GM18868 (cell line): Measurements from ENCODE around the gene NDFIP2.

ENCODE experiments used
- ATAC-seq: cut with Tn5 transposase; IDR thresholded peaks from one replicate; pipeline ENCODE4 v1.9.1; 2021; ENCODE audit warnings: mild to moderate bottlenecking, moderate library complexity; ENCODE audit not compliant: unreplicated experiment

The NDFIP2 gene

DNA sequence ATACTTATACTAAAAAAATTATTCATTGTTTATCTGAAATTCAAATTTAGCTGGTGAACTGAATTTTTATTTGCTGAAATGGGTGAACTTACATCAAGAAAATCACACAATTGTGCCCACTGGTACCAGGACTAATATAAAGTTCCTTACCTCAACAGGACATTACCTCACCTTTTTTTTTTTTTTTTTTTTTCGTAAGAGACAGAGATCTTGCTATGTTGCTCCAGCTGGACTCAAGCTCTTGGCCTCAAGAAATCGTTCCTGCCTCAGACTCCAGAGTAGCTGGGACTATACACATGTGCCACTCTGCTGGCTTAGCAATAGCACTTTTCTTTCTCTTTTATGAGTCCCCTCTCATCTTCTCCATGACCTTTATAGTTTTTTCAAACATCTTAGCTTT is 22.5 kb upstream of the NDFIP2 start:
- no peak for ATAC-seq

DNA sequence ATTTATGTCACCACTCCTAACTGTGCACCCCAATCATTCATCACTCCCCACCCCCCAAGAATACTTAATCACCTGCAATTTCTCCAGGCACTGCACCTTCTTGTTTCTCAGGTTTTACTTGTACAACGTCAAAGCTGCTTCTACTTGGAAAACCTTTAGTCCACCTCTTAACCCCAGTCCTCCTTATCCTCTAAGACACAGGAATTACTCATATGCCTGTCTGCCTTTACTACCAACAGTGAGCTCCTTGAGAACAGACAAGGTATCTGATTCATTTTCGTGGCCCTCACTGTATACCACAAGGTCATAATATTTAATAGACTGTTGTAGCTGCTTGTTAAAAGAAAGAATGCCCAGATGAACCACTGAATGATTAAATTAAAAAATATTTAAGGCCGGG is 21.0 kb upstream of the NDFIP2 start:
- ATAC-seq, result no peak

DNA sequence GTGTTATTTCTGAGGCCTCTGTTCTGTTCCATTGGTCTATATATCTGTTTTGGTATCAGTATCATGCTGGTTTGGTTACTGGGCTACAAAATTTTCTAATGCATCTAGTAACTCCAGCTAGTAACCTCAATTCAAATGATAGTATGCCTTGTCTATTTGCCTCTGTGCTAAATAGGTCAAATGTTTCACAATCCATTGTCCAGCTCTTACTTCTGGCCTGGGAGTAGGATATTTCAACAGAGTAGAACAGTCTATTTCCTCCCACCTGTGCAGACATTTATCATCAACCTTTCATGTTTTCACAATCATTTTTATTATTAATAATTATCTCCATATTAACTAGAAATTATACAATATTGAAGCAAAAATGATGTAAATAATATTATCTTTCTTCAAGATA is 18.1 kb upstream of the NDFIP2 start:
- no peak for ATAC-seq

DNA sequence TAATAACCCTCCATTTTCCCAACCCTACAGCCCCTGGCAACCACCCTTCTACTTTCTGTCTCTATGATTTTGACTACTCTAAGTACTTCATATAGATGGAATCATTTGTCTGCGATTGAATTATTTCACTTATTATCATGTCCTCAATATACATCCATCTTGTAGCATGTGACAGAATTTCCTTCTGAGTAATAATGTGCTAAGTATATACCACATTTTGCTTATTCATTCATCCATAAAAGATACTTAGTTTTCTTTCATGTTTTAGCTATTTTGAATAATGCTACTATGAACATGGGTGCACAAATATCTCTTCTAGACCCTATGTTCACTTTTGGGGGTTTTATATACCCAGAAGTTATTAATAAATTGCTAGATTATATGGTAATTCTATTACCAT is 17.4 kb upstream of the NDFIP2 start:
- ATAC-seq, result no peak

DNA sequence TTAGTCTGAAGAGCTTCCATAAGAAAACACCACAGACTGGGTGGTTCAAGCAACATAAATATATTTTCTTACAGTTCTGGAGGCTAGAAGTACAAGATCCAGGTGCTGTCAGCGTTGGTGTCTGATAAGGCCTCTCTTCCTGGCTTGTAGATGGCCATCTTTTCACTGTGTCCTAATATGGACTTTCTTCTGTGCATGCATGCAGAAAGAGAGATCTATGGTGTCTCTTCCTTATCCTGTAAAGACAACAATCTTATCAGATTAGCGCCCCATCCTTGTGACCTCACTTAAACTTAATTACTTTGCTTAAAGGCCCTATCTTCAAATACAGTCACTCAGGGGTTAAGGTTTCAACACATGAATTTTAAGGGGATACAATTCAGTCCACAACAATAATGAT is 14.1 kb upstream of the NDFIP2 start:
- no peak for ATAC-seq

DNA sequence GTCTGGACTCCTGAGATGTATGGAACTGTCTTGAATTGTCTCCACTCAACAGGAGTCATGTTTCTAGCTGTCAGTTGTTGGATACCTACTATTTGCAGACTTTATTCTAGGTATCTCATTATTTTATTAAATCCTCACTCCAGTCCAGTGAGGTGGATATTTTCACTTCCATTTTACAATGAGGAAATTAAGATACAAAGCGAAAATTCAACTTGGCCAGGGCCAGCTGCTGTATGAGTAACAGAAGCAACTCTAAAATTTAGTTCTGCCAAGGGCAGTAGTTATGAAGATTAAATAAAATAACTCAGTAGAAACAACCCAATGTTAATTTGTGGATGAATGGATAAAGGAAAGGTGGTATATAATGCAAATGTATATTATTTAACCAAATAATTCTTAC is 12.6 kb upstream of the NDFIP2 start:
- peak; percentile 36 for ATAC-seq

DNA sequence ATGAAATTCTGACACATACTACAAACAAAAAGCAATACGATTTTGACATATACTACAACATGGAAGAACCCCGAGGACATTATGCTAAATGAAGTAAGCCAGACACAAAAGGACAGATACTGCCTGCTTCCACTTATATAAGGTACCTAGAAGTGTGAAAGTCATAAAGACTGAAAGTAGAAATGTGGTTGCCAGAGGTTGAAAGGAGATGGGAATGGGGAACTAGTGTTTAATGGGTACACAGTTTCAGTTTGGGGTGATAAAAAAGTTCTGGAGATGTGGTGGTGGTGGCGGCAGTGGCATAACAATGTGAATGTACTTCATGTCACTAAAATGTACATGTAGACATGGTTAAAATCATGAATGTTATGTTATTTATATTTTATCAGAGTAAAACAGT is 12.1 kb upstream of the NDFIP2 start:
- peak; percentile 89 for ATAC-seq

DNA sequence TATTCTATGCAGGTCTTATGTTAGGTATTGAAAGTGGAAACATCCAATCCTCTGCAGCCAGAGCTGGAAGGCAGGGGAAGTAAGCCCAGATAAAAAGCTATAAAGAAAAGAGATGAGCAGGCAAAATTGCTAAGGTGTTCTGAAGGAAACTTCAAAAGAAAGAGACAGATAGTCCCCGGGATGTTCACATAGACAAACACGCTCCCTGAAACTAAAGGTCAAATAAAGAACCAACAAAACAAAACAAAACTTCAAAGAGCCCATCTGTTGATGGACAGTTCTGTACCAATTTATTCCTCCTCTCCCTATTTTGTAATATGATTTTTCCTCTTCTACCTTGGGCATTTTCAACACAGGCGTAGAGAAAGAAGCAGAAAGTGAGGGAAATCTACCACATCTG is 11.3 kb upstream of the NDFIP2 start:
- no peak for ATAC-seq

DNA sequence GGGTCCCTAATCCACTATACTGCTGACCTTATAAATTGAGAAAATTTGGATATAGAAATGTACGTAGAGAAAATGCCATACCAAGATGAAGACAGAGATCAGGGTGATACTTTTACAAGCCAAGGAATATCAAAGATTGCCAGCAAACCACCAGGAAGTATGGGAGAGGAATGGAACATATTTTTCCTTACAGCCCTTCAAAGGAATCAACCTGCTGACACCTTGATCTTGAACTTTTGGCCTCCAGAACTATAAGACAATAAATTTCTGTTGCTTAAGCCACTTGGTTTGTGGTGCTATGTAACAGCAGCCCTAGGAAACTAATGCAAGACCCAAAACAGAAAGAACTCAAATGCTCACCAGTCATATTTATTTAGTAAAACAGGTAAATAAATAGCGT is 10.3 kb upstream of the NDFIP2 start:
- no peak for ATAC-seq

DNA sequence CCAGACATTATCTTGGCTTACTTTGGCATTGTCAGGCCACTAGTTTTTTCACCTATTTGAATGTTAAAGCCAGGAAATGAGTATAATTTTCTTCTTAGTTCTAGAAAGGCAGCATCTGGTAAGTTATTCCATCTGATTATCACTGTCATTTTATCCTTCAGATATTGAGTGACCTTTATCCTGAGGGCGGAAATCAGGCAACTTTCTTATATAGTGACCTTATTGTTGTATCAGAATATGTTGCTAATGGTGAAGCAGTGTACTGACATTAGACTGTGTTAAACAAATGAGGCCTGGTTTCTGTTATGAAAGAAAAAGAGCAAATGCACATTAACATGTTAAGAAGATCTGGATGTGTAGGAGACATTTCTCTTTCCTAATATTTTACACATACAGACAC is 5.4 kb upstream of the NDFIP2 start:
- no peak for ATAC-seq

DNA sequence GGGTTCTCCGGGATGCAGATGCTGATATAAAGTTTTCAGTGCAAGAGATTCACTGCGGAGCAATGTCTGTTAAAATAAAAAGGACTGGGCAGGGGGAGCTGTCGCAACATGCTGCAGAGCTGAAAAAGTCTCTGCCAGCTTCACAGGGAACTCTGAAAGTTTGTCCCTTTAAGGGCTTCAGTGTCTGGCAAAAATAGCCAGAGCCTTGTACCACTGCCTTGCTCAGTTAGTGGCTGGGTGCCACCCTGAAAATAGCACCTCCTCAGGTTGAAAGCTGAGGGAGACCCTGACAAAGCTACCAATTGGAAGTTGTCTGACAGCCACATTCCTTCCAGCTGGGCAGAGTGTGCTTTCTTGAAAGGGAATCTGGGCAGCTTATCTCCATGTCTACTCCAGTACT is 3.0 kb upstream of the NDFIP2 start:
- ATAC-seq, result no peak

DNA sequence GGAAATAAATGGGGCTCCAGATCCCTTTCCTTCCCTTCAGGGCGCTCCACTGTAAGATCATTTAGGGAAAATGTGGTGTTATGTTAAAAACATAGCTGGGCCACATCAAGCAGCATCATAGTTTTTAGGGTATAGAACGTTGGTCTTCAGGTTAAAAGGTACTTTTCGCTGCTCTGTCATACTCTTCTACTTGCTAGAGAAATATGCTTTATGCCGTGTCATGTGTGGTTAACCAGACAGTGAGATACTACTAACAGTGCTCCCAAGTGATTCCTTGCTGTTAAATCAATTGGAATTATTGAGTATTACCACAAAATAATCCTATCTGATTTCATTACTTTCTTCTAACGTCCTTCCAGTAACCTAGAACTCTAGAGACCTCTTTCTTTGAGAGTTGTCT is 1.1 kb upstream of the NDFIP2 start:
- ATAC-seq, result no peak

DNA sequence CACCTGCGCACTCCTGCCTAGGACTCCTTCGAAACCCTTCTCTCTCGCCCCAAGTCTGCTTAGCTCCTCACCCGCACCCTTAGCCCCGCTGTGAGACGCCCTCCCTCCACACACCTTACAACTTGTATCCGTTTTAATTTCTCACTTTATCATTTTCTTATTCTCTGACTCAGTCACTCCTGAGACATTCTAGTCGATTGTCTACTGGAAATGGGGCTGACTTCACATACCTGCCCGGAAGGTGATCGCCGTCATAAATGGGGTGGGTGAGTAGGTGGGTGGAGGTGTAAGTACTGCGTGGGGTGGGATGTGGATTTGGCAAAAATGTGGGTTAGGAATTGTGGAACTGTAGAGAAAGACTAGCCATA is 714 bp downstream of the NDFIP2 start:
- peak; percentile 28 for ATAC-seq

DNA sequence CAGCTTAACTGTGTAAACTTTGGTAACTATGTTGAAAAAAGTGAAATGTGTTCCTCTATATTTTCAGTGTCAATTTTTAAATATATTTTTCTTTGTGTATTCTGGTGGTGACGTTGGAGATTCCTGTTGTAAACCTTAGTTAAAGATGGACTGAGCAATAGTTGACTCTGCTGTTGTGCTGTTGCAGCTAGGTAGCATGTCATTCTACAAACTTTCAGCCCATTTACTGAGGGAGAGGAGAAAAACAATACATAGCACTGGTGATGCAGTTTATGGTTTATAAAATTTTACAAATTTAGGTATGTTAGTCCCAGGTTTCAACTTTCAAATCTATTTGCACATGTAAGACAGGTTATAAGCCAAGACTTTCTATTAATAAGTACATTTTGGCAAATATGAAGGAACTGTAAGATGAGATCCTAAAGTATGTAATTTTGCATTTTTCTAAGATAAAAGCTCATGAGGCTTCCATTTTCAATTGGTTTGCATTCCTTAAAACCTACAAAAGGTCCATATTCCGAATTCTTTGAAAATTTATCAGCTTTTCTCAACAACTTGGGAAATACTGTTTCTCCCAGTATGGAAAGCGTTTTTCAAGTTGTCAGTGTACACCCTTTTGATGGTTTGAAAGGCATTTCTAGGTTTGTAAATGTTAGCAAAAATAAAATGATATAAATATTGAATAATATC is 1.5 kb downstream of the NDFIP2 start:
- no peak for ATAC-seq

DNA sequence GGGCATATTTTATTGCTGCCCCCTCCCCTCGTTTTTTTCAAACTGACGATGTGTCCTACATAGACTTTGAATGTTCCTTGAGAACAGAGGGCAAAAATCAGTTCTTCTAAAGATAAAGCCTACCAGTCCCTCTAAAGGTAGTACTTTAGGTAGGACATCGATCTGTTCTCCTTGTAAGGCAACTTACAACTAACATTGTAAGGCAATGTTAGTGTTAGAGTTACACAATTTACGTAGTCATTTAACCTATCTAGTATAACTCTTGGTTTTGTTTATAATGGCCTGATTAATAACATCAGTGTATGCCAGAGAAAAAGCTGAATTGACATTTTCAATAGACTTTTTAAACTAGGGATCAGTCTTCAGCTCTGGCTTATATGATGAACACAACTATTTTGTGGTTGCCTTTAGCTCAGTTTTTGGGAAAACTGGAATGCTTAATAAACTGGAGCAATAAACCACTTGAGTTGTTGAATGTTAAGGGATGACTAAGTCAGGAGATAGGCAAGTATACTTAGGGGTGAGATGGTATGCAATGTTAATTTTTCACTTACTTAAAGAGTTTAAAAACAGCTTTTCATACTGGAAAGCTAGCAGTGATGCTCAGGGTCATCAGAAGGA is 2.2 kb downstream of the NDFIP2 start:
- no peak for ATAC-seq

DNA sequence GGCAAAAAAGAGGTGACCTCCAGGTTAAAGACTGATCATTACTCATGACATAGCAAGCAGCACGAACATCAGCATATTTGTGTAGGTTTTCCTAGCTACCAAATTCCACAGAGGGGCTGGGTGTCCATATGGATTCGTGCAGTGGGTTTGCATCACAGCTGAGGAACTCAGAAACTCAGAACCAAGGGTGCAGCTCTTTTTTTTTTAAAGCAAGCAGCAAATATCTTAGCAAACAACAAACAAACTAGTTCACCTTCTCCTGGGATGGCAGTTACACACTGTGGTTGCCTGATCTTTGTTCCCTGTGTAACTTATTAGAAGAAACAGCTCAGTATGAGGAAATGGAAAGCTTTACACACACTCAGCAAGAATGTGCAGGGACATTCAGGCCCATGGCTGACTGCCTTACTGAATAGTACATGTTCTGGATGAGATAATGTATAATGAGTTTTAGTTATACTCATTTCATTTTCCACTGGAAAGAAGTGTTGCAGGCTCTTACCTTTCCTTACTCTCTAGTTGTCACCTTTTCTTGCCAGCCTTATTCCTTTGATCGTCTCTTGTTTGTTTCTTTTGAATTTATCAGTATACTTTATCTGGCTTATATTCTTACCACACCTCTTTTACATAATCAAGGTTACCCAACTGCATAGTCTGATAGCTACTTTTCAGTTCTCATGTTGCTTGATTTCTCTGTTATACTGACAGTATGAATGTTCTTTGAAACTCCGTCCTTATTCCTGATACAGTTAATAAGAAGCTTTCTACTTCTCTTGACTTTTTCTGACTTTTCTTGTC is 4.3 kb downstream of the NDFIP2 start:
- no peak for ATAC-seq

DNA sequence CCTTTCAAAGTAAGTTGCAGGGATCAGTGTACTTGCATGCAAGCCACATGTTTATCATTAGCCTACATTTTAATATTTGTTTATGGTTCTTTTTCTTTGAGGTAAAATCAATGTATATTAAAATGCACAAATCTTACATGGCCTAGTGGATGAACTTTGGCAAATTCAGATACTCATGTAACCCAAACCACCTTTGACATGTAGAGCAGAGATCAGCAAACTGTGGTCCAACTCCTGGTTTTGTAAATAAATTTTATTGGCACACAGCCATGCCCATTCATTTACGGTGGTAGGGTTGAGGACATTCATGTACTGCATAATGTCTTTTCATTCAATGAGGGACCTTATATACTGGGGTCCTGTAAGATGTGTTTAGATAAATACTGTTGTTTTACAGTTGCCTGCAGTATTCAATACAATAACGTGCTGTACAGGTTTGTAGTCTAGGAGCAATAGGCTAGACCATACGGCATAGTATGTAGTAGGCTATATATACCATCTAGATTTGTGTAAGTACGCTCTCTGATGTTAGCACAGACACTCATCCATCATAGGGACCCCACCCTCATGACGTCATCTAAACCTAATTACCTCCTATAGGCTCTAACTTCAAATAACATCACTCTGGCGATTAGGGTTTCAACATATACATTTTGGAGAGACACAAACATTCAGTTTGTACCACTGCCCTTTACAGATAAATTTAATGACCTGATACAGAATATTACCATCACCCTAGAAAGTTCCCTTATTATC is 5.7 kb downstream of the NDFIP2 start:
- no peak for ATAC-seq

DNA sequence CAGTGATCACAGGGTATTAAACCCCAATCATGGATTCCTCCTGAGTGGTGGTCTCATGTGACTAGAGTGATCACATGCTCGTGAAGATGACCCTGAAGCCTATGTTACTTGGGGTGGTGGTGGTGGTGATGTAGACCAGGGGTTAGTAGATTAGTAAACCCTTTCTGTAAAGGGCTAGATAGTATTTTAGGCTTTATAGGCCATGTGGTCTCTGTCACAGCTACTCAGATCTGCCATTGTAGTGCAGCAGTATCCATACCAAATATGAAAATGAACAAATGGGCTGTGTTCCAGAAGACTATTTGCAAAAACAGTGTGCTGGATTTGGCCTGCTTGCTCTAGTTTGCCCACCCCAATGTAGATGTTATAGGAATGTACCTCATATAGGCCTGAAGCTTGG is 9.4 kb downstream of the NDFIP2 start:
- ATAC-seq, result no peak

DNA sequence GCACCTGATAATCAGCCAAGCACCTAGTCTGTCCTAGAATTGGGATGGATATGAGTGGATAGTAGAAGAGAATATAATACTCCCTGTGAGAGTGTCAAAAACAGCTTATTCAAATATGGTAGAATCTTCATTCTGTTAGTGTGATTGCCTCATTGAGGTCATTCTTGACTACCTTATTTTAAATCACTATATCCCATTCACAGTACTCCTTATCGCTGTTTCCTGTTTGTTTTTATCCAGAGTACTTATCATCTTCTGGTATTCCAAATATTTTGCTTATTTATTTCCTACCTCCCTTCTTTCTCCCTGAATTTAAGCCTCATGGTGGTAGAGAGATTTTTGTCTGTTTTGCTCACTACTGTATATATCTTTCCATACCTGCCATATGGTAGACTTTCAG is 9.9 kb downstream of the NDFIP2 start:
- ATAC-seq, result no peak

DNA sequence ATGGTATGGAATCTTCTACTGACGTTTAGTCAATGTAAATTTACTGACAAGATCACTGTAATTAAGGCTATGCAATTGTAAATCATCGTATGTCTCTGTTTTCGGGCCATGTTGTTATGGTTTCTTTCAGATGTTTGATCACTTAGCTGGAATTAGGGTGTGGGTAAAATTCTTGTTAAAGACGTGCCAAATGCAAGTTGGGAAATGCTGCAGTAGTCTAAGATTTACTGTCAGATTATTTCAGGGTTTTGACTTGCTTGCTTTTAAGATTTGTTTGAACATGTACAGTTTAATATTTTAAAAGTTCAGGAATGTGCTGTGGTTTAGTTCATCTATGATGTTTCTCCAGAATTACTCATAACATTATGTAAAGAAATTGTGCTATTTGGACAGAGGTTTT is 10.8 kb downstream of the NDFIP2 start:
- ATAC-seq, result no peak

DNA sequence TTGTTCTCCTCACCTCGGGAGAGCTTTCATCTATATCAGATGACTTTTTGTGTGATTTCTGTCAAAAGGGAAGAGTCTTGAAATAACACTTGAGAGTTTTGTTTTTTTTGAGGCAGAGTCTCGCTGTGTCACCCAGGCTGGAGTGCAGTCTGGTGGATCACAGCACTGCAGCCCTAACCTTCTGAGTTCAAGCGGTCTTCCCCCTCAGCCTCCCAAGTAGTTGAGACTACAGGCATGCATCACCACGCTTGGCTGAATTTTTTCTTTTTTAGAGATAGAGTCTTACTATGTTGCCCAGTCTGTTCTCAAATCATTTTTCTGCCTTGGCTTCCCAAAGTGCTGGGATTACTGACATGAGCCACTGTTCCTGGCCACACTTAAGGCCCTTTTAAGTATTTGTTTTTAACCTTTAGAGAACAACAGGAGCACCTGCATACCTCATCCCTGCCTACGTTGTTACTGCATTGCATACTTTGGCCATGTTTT is 11.4 kb downstream of the NDFIP2 start:
- ATAC-seq, result no peak
